Measurements from ENCODE around the gene E2F1.

DNA sequence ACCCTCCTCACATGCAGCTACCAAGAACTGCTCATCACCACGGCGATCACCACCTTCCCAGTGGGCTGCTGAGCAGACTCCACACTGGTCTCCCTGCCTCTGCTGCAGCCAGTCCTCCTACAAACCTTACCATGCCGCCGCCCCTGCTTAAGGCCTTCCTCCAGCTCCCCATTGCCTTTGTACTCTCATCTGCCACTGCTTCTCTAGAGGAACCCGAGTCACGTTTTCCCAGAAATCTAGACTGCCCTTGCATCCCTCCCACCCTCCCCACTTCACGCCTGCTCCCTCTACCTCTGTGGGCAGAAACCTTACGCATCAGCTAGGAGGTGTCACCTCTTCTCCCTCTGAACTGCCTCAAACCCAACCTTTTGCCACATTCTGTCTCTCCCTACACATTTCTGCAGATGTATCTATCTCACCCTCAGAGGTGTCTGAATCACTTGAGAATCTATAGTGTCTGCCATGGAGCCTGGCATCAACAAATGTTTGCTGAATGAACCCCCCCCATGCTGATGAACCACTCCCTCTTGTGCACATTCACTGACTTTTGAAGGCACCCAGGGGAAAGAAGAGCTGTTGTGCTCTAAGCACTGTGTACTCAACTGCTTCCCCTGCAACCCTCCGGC, 4.3 kb downstream of the E2F1 start:
- TF ChIP-seq, protein P1, sequence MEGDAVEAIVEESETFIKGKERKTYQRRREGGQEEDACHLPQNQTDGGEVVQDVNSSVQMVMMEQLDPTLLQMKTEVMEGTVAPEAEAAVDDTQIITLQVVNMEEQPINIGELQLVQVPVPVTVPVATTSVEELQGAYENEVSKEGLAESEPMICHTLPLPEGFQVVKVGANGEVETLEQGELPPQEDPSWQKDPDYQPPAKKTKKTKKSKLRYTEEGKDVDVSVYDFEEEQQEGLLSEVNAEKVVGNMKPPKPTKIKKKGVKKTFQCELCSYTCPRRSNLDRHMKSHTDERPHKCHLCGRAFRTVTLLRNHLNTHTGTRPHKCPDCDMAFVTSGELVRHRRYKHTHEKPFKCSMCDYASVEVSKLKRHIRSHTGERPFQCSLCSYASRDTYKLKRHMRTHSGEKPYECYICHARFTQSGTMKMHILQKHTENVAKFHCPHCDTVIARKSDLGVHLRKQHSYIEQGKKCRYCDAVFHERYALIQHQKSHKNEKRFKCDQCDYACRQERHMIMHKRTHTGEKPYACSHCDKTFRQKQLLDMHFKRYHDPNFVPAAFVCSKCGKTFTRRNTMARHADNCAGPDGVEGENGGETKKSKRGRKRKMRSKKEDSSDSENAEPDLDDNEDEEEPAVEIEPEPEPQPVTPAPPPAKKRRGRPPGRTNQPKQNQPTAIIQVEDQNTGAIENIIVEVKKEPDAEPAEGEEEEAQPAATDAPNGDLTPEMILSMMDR (IDR thresholded peaks at IDR 0.05) = no peak
- TF ChIP-seq ZNF121 (CRISPR knock-in tag; IDR thresholded peaks at IDR 0.05) (no peak), ZNF317 (CRISPR knock-in tag; IDR thresholded peaks at IDR 0.05; ENCODE audit: borderline replicate concordance, low read depth) (no peak), CREM (CRISPR knock-in tag; IDR thresholded peaks at IDR 0.05) (no peak), KAT7 (CRISPR knock-in tag; IDR thresholded peaks at IDR 0.05; ENCODE audit: borderline replicate concordance) (no peak)
- TF ChIP-seq, protein P2, sequence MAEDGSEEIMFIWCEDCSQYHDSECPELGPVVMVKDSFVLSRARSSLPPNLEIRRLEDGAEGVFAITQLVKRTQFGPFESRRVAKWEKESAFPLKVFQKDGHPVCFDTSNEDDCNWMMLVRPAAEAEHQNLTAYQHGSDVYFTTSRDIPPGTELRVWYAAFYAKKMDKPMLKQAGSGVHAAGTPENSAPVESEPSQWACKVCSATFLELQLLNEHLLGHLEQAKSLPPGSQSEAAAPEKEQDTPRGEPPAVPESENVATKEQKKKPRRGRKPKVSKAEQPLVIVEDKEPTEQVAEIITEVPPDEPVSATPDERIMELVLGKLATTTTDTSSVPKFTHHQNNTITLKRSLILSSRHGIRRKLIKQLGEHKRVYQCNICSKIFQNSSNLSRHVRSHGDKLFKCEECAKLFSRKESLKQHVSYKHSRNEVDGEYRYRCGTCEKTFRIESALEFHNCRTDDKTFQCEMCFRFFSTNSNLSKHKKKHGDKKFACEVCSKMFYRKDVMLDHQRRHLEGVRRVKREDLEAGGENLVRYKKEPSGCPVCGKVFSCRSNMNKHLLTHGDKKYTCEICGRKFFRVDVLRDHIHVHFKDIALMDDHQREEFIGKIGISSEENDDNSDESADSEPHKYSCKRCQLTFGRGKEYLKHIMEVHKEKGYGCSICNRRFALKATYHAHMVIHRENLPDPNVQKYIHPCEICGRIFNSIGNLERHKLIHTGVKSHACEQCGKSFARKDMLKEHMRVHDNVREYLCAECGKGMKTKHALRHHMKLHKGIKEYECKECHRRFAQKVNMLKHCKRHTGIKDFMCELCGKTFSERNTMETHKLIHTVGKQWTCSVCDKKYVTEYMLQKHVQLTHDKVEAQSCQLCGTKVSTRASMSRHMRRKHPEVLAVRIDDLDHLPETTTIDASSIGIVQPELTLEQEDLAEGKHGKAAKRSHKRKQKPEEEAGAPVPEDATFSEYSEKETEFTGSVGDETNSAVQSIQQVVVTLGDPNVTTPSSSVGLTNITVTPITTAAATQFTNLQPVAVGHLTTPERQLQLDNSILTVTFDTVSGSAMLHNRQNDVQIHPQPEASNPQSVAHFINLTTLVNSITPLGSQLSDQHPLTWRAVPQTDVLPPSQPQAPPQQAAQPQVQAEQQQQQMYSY (CRISPR knock-in tag; IDR thresholded peaks at IDR 0.05) = no peak
- TF ChIP-seq, protein P3, sequence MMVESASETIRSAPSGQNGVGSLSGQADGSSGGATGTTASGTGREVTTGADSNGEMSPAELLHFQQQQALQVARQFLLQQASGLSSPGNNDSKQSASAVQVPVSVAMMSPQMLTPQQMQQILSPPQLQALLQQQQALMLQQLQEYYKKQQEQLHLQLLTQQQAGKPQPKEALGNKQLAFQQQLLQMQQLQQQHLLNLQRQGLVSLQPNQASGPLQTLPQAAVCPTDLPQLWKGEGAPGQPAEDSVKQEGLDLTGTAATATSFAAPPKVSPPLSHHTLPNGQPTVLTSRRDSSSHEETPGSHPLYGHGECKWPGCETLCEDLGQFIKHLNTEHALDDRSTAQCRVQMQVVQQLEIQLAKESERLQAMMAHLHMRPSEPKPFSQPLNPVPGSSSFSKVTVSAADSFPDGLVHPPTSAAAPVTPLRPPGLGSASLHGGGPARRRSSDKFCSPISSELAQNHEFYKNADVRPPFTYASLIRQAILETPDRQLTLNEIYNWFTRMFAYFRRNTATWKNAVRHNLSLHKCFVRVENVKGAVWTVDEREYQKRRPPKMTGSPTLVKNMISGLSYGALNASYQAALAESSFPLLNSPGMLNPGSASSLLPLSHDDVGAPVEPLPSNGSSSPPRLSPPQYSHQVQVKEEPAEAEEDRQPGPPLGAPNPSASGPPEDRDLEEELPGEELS (CRISPR knock-in tag; IDR thresholded peaks at IDR 0.05) = no peak
- TF ChIP-seq, protein P4, sequence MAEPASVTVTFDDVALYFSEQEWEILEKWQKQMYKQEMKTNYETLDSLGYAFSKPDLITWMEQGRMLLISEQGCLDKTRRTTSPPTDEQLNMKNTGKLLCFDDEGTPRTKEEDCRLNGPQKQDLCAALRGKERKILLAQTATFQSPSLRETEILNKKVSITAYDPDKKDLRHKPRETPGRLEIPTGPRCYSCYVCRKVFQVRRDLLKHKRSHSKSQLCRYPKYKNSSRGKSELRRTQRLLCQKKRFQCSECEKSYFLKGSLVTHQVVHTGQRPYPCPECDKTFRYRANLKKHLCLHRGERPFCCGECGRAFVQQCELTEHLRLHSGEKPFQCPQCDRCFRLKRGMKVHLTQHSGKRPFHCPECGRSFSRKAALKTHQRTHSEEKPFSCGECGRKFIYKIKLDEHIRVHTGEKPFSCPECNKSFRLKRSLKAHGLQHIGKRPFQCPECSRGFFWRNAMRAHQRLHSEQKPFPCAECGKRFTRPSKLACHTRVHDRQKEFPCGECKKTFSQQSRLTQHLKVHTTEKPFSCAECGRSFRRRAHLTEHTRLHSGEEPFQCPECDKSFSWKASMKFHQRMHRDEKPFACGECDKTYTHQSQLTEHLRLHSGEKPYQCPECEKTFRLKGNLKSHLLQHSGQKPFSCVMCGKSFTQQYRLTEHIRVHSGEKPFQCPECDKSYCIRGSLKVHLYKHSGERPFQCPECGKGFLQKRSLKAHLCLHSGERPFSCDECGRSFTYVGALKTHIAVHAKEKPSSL (CRISPR knock-in tag; conservative IDR thresholded peaks at IDR 0.05) = no peak
- TF ChIP-seq, protein P5, sequence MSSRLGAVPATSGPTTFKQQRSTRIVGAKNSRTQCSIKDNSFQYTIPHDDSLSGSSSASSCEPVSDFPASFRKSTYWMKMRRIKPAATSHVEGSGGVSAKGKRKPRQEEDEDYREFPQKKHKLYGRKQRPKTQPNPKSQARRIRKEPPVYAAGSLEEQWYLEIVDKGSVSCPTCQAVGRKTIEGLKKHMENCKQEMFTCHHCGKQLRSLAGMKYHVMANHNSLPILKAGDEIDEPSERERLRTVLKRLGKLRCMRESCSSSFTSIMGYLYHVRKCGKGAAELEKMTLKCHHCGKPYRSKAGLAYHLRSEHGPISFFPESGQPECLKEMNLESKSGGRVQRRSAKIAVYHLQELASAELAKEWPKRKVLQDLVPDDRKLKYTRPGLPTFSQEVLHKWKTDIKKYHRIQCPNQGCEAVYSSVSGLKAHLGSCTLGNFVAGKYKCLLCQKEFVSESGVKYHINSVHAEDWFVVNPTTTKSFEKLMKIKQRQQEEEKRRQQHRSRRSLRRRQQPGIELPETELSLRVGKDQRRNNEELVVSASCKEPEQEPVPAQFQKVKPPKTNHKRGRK (CRISPR knock-in tag; IDR thresholded peaks at IDR 0.05; ENCODE audit: borderline replicate concordance) = no peak
- TF ChIP-seq, protein P6, sequence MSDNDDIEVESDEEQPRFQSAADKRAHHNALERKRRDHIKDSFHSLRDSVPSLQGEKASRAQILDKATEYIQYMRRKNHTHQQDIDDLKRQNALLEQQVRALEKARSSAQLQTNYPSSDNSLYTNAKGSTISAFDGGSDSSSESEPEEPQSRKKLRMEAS (CRISPR knock-in tag; IDR thresholded peaks at IDR 0.05) = no peak
- TF ChIP-seq, protein P7, sequence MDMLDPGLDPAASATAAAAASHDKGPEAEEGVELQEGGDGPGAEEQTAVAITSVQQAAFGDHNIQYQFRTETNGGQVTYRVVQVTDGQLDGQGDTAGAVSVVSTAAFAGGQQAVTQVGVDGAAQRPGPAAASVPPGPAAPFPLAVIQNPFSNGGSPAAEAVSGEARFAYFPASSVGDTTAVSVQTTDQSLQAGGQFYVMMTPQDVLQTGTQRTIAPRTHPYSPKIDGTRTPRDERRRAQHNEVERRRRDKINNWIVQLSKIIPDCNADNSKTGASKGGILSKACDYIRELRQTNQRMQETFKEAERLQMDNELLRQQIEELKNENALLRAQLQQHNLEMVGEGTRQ (CRISPR knock-in tag; IDR thresholded peaks at IDR 0.05) = no peak
- TF ChIP-seq, protein P8, sequence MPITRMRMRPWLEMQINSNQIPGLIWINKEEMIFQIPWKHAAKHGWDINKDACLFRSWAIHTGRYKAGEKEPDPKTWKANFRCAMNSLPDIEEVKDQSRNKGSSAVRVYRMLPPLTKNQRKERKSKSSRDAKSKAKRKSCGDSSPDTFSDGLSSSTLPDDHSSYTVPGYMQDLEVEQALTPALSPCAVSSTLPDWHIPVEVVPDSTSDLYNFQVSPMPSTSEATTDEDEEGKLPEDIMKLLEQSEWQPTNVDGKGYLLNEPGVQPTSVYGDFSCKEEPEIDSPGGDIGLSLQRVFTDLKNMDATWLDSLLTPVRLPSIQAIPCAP (CRISPR knock-in tag; IDR thresholded peaks at IDR 0.05) = no peak
- TF ChIP-seq, protein P9, sequence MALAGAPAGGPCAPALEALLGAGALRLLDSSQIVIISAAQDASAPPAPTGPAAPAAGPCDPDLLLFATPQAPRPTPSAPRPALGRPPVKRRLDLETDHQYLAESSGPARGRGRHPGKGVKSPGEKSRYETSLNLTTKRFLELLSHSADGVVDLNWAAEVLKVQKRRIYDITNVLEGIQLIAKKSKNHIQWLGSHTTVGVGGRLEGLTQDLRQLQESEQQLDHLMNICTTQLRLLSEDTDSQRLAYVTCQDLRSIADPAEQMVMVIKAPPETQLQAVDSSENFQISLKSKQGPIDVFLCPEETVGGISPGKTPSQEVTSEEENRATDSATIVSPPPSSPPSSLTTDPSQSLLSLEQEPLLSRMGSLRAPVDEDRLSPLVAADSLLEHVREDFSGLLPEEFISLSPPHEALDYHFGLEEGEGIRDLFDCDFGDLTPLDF (CRISPR knock-in tag; IDR thresholded peaks at IDR 0.05) = no peak

Data from WTC11 (cell line).